PFSK-1 (cell line): ENCODE data around the gene IFNK.

Experiments
- FOXP2 ChIP-seq: optimal IDR thresholded peaks from 2 replicates; pipeline ENCODE3; 2011; ENCODE audit warnings: borderline replicate concordance, control low read depth, inconsistent platforms; ENCODE audit not compliant: insufficient read depth; ENCODE audit errors: extremely low read length, extremely low read depth
- POLR2AphosphoS5 ChIP-seq: IDR thresholded peaks from 2 replicates; pipeline ENCODE4 v1.6.1; 2012; ENCODE audit warnings: low read depth, mild to moderate bottlenecking, control low read depth, low read length, moderate library complexity
- TAF1 ChIP-seq: IDR thresholded peaks from 2 replicates; pipeline ENCODE4 v1.6.1; 2012; ENCODE audit warnings: low read length, control low read depth, borderline replicate concordance; ENCODE audit not compliant: insufficient read depth
- TF ChIP-seq, protein P1 (sequence below), 2 experiments: IDR thresholded peaks; 2 replicates each; pipeline versions ENCODE4 v1.6.1 to v1.8.0; 2011 to 2012; ENCODE audit warnings: low read depth in 2 of 2, low read length in 2 of 2, control low read depth in 1 of 2, inconsistent platforms in 1 of 2, mild to moderate bottlenecking in 1 of 2, moderate library complexity in 1 of 2; ENCODE audit not compliant: insufficient read depth in 1 of 2

DNA sequence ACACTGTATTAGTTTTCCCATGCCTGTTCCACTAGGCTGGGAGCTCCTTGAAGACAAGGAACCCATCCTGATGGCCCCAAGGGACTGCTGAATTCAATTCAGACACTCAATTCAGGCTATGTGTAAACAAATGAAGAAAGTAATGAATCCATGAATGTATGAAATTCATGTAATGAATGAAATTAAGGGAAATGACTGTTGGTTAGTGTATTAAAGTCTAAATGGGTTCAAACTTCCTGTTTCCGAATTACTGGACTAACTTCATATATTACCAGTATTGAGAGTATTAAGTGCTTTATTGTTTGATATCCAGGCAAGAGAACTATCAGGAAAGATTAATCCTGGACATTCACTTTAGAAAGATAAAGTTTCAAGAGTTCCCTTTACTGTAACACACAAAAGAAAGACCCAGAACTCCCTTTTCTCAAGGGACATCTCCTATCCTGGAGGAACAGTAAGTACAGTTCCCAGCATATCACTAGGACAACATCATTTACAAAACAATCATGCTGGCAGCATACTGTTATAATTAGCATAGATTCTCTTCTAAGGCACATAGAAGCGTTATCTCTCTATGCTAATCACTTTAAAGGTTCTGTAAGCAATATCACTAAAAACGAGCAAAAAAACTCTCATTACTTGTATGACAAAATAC, 28.5 kb upstream of the IFNK start:
- TF ChIP-seq TAF1 (no peak), POLR2AphosphoS5 (no peak), FOXP2 (no peak)
- TF ChIP-seq, protein P1, sequence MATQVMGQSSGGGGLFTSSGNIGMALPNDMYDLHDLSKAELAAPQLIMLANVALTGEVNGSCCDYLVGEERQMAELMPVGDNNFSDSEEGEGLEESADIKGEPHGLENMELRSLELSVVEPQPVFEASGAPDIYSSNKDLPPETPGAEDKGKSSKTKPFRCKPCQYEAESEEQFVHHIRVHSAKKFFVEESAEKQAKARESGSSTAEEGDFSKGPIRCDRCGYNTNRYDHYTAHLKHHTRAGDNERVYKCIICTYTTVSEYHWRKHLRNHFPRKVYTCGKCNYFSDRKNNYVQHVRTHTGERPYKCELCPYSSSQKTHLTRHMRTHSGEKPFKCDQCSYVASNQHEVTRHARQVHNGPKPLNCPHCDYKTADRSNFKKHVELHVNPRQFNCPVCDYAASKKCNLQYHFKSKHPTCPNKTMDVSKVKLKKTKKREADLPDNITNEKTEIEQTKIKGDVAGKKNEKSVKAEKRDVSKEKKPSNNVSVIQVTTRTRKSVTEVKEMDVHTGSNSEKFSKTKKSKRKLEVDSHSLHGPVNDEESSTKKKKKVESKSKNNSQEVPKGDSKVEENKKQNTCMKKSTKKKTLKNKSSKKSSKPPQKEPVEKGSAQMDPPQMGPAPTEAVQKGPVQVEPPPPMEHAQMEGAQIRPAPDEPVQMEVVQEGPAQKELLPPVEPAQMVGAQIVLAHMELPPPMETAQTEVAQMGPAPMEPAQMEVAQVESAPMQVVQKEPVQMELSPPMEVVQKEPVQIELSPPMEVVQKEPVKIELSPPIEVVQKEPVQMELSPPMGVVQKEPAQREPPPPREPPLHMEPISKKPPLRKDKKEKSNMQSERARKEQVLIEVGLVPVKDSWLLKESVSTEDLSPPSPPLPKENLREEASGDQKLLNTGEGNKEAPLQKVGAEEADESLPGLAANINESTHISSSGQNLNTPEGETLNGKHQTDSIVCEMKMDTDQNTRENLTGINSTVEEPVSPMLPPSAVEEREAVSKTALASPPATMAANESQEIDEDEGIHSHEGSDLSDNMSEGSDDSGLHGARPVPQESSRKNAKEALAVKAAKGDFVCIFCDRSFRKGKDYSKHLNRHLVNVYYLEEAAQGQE (IDR thresholded peaks at IDR 0.05; ENCODE audit: insufficient read depth in 1 of 2, low read depth in 2 of 2, low read length in 2 of 2), result no peak
